IPS-18a (cell line): ENCODE data around the gene CLCN1.

Experiments used
- H3K27ac ChIP-seq: one replicate; pipeline ENCODE4 v1.5.1; 2013; ENCODE audit warnings: low read length
- H3K27me3 ChIP-seq: one replicate; pipeline ENCODE4 v1.6.1; 2013; ENCODE audit warnings: mild to moderate bottlenecking, low read length; ENCODE audit not compliant: control insufficient read depth, insufficient read depth
- H3K36me3 ChIP-seq: one replicate; pipeline ENCODE4 v1.6.1; 2013; ENCODE audit warnings: low read depth, low read length; ENCODE audit not compliant: control insufficient read depth
- H3K4me1 ChIP-seq: one replicate; pipeline ENCODE4 v1.6.1; 2013; ENCODE audit warnings: low read depth, low read length; ENCODE audit not compliant: control insufficient read depth
- H3K4me3 ChIP-seq: one replicate; pipeline ENCODE4 v1.5.1; 2013; ENCODE audit warnings: low read length
- H3K9ac ChIP-seq: one replicate; pipeline ENCODE4 v1.6.1; 2013; ENCODE audit warnings: mild to moderate bottlenecking, low read length, moderate library complexity
- H3K9me3 ChIP-seq: one replicate; pipeline ENCODE4 v1.6.1; 2013; ENCODE audit warnings: low read depth, low read length; ENCODE audit not compliant: control insufficient read depth

CLCN1 gene

GRCh38 chr7:143383642-143383957, 67.7 kb downstream of the CLCN1 start:
- no peak overlapping the region for H3K27ac ChIP-seq
- H3K4me3 ChIP-seq: no peak overlapping the region
- no peaks in the 10 kb centered on the region for H3K9me3 ChIP-seq
- H3K27me3 ChIP-seq: no peaks in the 10 kb centered on the region
- no peak overlapping the region for H3K9ac ChIP-seq
- peaks cover 39% of the 10 kb centered on the region for H3K36me3 ChIP-seq
- peaks cover 16% of the 10 kb centered on the region for H3K4me1 ChIP-seq

GRCh38 chr7:143384148-143384547, 68.2 kb downstream of the CLCN1 start:
- Histone ChIP-seq H3K4me3 (no peak overlapping the region), H3K9ac (no peak overlapping the region), H3K9me3 (no peaks in the 10 kb centered on the region), H3K27ac (no peak overlapping the region), H3K27me3 (no peaks in the 10 kb centered on the region), H3K36me3 (peaks cover 44% of the 10 kb centered on the region), H3K4me1 (peaks cover 11% of the 10 kb centered on the region)

GRCh38 chr7:143384661-143385631, 69.0 kb downstream of the CLCN1 start:
- no peak overlapping the region for H3K9ac ChIP-seq
- H3K9me3 ChIP-seq: no peaks in the 10 kb centered on the region
- no peaks in the 10 kb centered on the region for H3K27me3 ChIP-seq
- H3K27ac ChIP-seq: no peak overlapping the region
- peaks cover 3% of the 10 kb centered on the region for H3K4me1 ChIP-seq
- H3K36me3 ChIP-seq: peaks cover 52% of the 10 kb centered on the region
- H3K4me3 ChIP-seq: no peak overlapping the region

- Histone ChIP-seq H3K4me3 (no peak overlapping the region), H3K9ac (no peak overlapping the region), H3K36me3 (peaks cover 64% of the 10 kb centered on the region), H3K27ac (no peak overlapping the region), H3K4me1 (peaks cover 3% of the 10 kb centered on the region), H3K9me3 (no peaks in the 10 kb centered on the region), H3K27me3 (no peaks in the 10 kb centered on the region)
These were observed 70.2 kb downstream of the CLCN1 start for GRCh38 chr7:143385891-143386781.

- Histone ChIP-seq H3K4me3 (no peak overlapping the region), H3K4me1 (peaks cover 3% of the 10 kb centered on the region), H3K9me3 (no peaks in the 10 kb centered on the region), H3K27ac (no peak overlapping the region), H3K9ac (no peak overlapping the region), H3K36me3 (peaks cover 76% of the 10 kb centered on the region), H3K27me3 (no peaks in the 10 kb centered on the region)
These were observed 71.5 kb downstream of the CLCN1 start for GRCh38 chr7:143387156-143387975.

- Histone ChIP-seq H3K9ac (no peak overlapping the region), H3K4me3 (no peak overlapping the region), H3K9me3 (no peaks in the 10 kb centered on the region), H3K4me1 (peaks cover 3% of the 10 kb centered on the region), H3K27me3 (no peaks in the 10 kb centered on the region), H3K27ac (no peak overlapping the region), H3K36me3 (peaks cover 78% of the 10 kb centered on the region)
These were observed 72.1 kb downstream of the CLCN1 start for GRCh38 chr7:143388051-143388450.

GRCh38 chr7:143388491-143389101, 72.7 kb downstream of the CLCN1 start:
- Histone ChIP-seq H3K27ac (no peak overlapping the region), H3K9me3 (no peaks in the 10 kb centered on the region), H3K36me3 (peaks cover 79% of the 10 kb centered on the region), H3K4me3 (no peak overlapping the region), H3K9ac (no peak overlapping the region), H3K4me1 (peaks cover under 1% of the 10 kb centered on the region), H3K27me3 (no peaks in the 10 kb centered on the region)

GRCh38 chr7:143389316-143390103, 73.6 kb downstream of the CLCN1 start:
- no peak overlapping the region for H3K27ac ChIP-seq
- H3K27me3 ChIP-seq: no peaks in the 10 kb centered on the region

GRCh38 chr7:143390104-143390772, 74.3 kb downstream of the CLCN1 start:
- Histone ChIP-seq H3K36me3 (peaks cover 80% of the 10 kb centered on the region), H3K9ac (no peak overlapping the region), H3K4me1 (no peaks in the 10 kb centered on the region), H3K4me3 (no peak overlapping the region), H3K9me3 (no peaks in the 10 kb centered on the region), H3K27ac (no peak overlapping the region), H3K27me3 (no peaks in the 10 kb centered on the region)

More at GRCh38 chr7:143389316-143390103, 73.6 kb downstream of the CLCN1 start:
- H3K4me3 ChIP-seq: no peak overlapping the region
- no peak overlapping the region for H3K9ac ChIP-seq
- H3K36me3 ChIP-seq: peaks cover 79% of the 10 kb centered on the region
- no peaks in the 10 kb centered on the region for H3K4me1 ChIP-seq
- H3K9me3 ChIP-seq: no peaks in the 10 kb centered on the region

GRCh38 chr7:143390773-143391317, 74.9 kb downstream of the CLCN1 start:
- Histone ChIP-seq H3K4me1 (no peaks in the 10 kb centered on the region), H3K27me3 (no peaks in the 10 kb centered on the region), H3K4me3 (no peak overlapping the region), H3K9ac (no peak overlapping the region), H3K9me3 (no peaks in the 10 kb centered on the region), H3K36me3 (peaks cover 82% of the 10 kb centered on the region), H3K27ac (no peak overlapping the region)
